ENCODE results near the gene DTX3.
"Not testable (repeated sequence)": the region's sequence is repeated elsewhere in the genome, so short reads cannot be mapped to it uniquely, and the experiment has no call there.

DTX3 gene

DNA sequence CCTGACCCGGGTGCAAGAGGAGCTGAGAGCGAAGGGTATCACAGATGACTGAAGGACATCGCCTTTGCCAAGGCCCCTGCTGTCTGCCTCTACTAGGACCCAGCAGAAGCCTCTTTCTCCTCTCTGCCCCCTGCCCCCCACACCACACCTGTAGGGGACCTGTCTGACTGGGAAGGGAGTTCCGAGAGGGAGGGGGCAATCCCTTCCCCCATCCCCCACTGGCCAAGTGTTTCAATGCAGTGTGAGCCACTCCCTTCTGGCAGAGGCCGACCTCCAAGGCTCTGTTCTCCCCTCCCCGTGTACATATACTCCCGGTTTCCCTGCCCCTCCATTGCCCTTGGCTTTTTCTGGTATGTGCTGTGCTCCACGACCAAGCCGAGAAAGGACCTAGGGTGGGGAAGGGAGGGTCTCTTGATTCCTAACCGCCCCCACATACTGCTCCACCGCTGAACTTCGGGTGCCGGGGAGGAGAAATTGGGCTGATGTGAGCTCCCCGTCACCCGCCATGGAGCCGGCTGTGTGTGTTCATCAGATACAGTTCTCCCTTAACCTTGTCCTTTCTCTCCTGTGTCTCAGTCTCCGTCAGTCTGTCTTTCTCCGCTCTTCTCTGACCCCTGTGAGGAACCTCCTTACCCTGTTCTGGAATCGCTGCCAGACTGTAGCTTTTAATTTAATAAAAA is 4.6 kb downstream of the DTX3 start:
- DNase-seq: no peak

GRCh38 chr12:57609781-57610553 is 5.3 kb downstream of the DTX3 start:
- DNase-seq: no peak

GRCh38 chr12:57610554-57611107 is 6.0 kb downstream of the DTX3 start:
- no peak for DNase-seq

DNA sequence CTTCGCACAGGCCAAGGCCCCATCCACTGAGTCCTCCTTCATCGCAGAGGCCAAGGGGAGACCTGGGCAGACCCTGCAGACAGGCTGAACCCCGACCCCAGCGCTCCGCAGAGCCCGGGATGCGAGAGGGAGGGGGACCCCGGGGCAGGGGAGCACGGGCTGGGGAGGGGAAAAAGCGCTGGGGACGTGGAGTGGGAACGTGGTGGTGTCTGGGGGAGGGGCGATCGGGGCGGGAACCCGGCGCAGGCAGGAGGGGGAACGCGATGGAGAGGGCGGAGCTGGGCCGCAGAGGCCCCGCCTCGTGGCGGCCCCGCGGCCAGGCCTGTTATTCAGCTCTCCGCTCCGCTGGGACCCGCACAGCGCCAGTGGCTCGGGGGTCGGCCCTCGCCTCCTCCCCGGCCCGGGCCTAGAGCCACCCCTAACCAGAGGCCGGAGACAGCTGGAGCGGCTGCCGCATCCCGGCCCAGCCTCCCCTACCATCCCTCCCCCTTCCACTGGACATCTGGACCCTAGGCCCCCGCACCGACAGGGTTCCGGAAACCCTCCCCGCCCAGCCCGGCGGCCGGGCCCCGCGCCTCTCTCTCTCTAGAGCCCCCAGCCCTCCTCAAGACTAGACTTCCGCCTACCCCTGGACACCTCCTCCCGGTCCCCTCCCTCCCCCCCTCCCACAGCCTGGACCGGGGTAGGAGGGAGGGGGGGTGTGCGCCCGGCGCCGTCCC is 6.6 kb downstream of the DTX3 start, which contains the start of gene ARHGEF25:
Gene ARHGEF25, plus strand, starts transcription at position 328 of the 719 bp plus-strand sequence. CDS start 460 bp downstream, outside the sequence.
- no peak for DNase-seq

- no peak for DNase-seq
Measured at GRCh38 chr12:57611827-57612710, 7.4 kb downstream of the DTX3 start.

DNA sequence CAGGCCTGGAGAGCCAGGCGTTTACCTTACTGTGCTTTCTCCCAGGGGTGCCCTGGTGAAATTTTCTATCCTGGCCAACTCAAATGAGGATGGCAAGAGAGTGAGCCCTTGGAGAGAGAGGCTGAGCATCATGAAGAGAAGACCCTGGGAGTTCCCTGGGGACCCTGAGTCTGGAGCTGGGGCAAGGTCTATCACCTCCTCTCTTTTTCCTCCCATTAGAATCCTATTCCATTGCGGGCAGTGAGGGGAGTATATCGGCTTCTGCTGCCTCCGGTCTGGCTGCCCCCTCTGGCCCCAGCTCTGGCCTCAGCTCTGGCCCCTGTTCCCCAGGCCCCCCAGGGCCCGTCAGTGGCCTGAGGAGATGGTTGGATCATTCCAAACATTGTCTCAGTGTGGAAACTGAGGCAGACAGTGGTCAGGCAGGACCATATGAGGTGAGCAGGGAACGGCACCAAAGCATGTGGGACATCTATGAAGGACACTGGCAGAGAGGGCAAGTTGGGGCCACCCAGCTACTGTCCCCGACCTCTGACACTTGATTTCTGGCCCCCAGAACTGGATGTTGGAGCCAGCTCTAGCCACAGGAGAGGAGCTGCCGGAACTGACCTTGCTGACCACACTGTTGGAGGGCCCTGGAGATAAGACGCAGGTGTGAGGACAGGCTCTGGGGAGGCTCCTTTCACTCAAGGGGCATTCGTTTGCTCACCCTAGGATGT is 8.2 kb downstream of the DTX3 start:
- no peak for DNase-seq

DNA sequence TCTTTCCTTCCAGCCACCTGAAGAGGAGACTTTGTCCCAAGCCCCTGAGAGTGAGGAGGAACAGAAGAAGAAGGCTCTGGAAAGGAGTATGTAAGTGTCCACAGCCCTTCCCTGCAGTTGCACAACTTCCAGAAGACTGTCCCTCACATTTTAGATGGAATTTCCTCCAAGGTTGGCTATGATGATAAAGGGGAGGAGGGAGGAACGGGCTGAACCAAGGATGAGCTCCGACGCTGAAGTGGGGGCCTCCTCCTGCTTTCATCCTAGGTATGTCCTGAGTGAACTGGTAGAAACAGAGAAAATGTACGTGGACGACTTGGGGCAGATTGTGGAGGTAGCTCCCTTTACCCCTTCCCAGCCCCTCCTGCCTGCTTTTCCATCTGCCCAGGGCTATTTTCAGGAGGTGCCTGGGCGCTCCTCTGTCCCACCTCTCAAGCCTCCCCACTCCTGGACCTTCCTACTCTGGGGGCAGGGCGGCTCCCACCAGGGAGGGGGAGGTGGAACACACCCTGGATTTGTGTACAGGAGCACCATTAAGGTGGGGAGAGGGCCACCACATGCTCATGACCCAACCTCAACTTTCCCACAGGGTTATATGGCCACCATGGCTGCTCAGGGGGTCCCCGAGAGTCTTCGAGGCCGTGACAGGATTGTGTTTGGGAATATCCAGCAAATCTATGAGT is 8.9 kb downstream of the DTX3 start:
- no peak for DNase-seq

DNA sequence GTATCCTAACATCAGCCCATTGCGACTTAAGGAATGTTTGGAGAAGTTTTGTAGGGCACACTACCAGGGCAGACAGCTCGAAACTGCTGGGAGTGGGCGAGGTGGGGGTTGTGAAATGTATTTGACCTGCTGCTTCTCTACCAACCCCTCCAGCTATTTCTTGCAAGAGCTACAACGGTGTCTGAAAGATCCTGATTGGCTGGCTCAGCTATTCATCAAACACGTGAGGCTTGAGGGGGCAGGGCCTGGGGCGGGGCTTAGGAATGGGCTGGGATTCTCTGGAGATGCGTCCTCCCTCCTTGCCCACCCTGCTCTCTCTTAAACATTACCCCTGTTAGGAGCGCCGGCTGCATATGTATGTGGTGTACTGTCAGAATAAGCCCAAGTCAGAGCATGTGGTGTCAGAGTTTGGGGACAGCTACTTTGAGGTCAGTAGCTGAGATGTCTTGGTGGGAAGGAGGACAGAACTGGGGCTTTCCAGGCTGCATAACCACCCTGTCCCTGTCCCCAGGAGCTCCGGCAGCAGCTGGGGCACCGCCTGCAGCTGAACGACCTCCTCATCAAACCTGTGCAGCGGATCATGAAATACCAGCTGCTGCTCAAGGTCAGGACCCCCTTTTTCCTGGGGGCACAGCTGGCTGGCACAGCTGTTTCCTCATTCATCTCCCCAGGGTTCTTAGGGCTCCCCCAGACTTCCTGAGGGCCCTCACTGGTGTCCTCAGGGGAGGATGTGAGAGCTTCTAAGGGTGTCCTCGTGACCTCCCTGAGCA is 9.7 kb downstream of the DTX3 start:
- no peak for DNase-seq

GRCh38 chr12:57614948-57615500 is 10.4 kb downstream of the DTX3 start:
- no peak for DNase-seq

GRCh38 chr12:57615637-57616036 is 11.0 kb downstream of the DTX3 start:
- no peak for DNase-seq

DNA sequence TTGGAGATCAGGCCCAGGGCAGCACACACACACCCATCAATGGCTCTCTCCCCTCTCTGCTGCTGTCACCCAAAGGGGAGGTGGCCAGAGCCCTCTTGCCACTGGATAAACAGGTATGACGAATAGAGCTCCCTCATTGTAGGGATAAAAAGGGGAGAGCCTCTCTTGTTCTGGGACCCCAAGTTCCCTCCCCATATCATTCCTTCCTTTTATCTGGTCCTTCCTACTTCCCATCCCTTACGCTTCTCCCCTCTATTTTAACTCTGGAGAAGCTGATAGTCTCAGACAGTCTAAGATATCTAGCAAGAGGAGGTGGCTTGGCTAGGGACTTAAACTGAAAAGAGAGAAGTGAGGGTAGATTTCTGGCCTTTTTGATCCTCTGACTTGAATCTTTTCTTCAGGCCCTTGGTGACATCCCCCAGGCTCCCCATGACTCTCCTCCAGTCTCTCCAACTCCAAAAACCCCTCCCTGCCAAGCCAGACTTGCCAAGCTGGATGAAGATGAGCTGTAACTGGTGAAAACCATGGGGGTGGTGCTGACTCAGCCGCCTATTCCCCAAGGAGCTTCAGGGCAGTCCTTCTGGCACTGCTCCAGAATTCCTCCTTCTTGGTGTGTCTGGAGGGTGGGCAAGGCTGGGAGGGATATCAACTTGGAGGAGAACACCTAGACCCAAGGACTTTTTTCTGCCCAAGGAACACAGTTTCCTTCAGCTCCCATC is 11.9 kb downstream of the DTX3 start:
- no peak for DNase-seq

DNA sequence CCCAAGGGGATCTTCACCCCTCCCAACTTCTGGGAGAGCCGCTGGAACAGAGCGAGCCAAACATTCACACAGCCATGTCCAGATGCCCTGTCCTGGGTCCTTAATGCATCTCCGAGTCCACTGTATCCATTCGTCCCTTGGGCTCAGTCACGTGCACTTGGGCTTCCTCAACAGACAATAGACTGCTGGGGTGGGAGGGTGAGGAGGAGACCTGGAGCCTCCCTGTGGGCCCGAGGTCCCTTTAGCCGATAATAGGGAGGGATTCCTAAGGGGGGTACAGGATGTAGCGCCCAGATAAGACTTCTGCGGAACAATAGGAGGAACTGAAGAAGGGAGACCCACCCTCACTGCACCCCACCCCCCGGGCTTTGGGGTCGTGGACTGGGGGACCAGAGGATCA is 13.3 kb downstream of the DTX3 start:
- DNase-seq: no peak

DNA sequence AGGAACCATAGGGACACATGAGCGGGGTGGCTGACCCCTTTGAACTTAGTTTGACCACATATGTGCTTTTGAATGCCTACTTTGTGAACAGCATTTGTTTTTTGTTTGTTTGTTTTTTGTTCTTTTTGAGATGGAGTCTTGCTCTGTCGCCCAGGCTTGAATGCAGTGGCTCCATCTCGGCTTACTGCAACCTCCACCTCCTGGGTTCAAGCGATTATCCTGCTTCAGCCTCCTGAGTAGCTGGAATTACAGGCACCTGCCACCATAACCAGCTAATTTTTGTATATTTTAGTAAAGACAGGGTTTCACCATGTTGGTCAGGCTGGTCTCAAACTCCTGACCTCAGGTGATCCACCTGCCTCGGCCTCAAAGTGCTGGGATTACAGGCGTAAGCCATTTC is 13.8 kb downstream of the DTX3 start:
- not testable (repeated sequence) for DNase-seq

DNA sequence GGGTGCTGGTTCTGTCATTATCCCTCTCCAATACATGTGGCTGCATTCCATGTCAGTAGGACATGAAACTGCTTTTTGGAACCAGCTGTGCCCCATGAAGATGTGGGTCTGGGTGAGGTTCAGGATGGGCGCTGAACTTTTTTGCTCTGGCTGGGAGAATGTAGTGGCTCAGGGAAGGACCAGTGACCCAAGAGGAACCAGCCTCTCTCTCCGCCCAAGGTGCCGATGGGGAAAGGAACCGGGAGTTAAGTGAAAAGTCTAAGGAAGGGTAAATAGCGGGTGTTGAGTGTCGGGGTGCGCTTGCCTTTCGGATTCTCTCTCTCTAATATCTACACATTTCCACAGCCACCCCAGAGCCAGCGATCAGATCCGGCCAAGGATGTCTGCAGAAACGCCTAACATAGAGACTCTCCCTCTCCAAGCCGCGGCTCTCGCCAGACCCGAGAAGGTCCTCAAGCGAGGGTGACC is 14.4 kb downstream of the DTX3 start:
- no peak for DNase-seq

DNA sequence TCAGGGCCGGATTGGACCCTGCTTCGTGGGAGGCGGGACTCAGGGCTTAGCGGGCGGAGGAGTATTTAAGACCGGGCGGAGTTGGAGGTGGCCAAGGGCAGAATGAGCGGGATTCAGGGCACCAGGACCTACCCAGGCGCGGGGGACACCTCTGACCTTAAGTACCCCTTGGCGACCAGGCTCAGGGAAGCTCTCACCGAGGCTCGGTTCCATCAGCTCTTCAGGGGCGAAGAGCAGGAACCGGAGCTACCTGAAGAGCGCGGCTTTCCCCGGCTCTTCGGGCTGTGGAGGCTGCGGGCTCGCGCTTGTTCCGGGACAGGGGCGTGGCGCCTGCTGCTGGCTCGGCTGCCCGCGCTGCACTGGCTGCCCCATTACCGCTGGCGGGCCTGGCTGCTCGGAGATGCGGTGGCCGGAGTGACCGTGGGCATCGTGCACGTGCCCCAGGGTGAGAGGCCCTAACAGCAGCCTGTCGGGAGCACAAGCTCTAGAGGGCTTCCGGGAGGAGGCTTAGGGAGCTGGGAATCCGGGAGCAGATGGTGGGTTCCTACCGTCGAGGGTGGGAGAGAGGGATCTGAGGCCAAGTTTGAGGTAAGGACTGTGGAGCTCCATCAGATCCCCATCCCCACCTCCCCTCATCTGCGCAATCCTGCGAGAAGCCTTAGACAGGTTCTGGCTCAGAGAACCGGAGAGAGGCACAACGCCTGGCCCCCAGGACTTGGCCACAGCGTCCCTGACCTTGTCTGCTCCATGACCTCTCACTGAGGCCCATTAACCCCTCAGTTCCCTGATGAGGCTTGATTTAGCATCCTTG is 15.0 kb downstream of the DTX3 start:
- no peak for DNase-seq

DNA sequence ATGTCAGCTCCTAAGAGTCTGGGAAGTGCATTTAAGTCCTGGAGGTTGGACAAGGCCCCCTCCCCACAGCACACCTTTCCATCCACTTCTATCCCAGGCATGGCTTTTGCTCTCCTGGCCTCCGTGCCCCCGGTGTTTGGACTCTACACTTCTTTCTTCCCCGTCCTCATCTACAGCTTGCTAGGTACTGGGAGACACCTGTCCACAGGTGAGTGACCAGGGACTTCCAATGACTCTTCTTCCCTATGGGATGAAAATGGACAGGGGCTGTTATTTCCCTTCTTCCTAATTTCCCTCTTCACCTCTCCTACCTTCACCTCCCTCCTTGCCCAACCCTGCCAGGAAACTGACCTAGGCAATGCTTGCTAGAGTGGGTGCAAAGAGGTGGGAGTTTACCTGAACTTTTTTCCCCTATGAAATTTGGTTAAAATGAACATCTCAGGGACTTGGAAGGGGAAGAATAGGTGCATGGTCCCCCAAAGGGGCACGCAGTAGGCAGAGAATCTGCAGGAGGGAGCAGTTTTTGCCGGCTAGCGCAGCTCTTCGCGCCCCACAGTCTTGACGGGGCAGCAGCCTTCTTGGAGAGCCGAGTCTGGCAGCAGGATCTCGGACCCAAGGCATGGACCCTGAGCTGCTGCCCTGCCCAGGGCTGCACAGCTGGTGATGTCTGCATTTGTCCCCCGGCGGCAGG is 15.8 kb downstream of the DTX3 start:
- no peak for DNase-seq

DNA sequence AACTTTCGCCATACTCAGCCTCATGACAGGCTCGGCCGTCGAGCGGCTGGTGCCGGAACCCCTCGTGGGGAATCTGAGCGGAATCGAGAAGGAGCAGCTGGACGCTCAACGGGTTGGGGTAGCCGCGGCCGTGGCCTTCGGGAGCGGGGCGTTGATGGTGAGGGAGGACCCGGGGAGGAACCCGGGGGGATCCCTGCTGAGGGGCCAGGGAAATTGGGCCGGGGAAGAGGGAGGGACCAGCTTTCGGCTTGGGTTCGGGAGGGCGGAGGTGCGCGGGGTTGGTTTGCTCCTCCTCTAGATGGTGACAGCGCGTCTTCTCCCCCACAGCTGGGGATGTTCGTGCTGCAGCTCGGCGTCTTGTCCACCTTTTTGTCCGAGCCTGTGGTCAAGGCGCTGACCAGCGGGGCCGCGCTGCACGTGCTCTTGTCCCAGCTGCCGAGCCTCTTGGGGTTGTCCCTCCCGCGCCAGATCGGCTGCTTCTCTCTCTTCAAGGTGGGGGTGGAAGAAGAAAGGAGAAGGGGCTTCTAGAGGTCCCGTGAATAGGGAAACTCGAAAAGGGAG is 16.4 kb downstream of the DTX3 start:
- peak; percentile 1 for DNase-seq
